Neuronal stem cell (in vitro differentiated cells): ENCODE results near the gene ZNF573.

Experiments
- DNase-seq: peaks from one replicate; pipeline ENCODE4 v3.0.0-alpha.2; 2013; ENCODE audit warnings: low spot score
- H2AFZ ChIP-seq: one replicate; pipeline ENCODE4 v1.6.1; 2013; ENCODE audit warnings: mild to moderate bottlenecking, low read length, inconsistent platforms
- H2AK5ac ChIP-seq: 2 replicates; pipeline ENCODE4 v1.6.1; 2013; ENCODE audit warnings: low read depth, mild to moderate bottlenecking, inconsistent platforms, low read length, moderate library complexity, mixed read lengths
- H2BK120ac ChIP-seq: 2 replicates; pipeline ENCODE4 v1.6.1; 2013; ENCODE audit warnings: low read depth, mild to moderate bottlenecking, inconsistent platforms, low read length, moderate library complexity, mixed read lengths
- H2BK12ac ChIP-seq: one replicate; pipeline ENCODE4 v1.6.1; 2013; ENCODE audit warnings: low read length, inconsistent platforms
- H2BK15ac ChIP-seq: 2 replicates; pipeline ENCODE4 v1.6.1; 2013; ENCODE audit warnings: mild to moderate bottlenecking, low read length, inconsistent platforms, mixed read lengths
- H2BK5ac ChIP-seq: one replicate; pipeline ENCODE4 v1.6.1; 2013; ENCODE audit warnings: inconsistent platforms, mild to moderate bottlenecking, low read length, moderate library complexity
- H3K14ac ChIP-seq: one replicate; pipeline ENCODE4 v1.6.1; 2013; ENCODE audit warnings: low read length, inconsistent platforms
- H3K18ac ChIP-seq: 2 replicates; pipeline ENCODE4 v1.6.1; 2013; ENCODE audit warnings: low read length, inconsistent platforms
- H3K23ac ChIP-seq: 2 replicates; pipeline ENCODE4 v1.6.1; 2013; ENCODE audit warnings: low read depth, mild to moderate bottlenecking, mixed read lengths, low read length, inconsistent platforms; ENCODE audit not compliant: poor library complexity
- H3K27ac ChIP-seq: replicated peaks from 3 replicates; pipeline ENCODE4 v1.5.1; 2013; ENCODE audit warnings: low read length, inconsistent platforms
- H3K27me3 ChIP-seq, 3 experiments: 2 replicates each; pipeline ENCODE4 v1.6.1; 2013; ENCODE audit warnings: low read length in 3 of 3, mild to moderate bottlenecking in 2 of 3, inconsistent platforms in 1 of 3, low read depth in 1 of 3, mixed read lengths in 1 of 3, moderate library complexity in 1 of 3; ENCODE audit not compliant: control insufficient read depth in 3 of 3, insufficient read depth in 3 of 3
- H3K36me3 ChIP-seq, 2 donors: replicated peaks in 1 of 2; 2 replicates each; pipeline ENCODE4 v1.6.1; 2013; ENCODE audit warnings: low read length in 2 of 2; ENCODE audit not compliant: control insufficient read depth in 2 of 2, insufficient read depth in 2 of 2
- H3K4ac ChIP-seq: 2 replicates; pipeline ENCODE4 v1.6.1; 2013; ENCODE audit warnings: inconsistent platforms, mild to moderate bottlenecking, low read length, moderate library complexity
- H3K4me1 ChIP-seq, 2 donors: 1 replicate in 1 of 2; 2 replicates in 1 of 2; pipeline ENCODE4 v1.6.1; 2013; ENCODE audit warnings: low read length in 2 of 2, low read depth in 1 of 2; ENCODE audit not compliant: control insufficient read depth in 2 of 2, insufficient read depth in 1 of 2
- H3K4me2 ChIP-seq: one replicate; pipeline ENCODE4 v1.6.1; 2013; ENCODE audit warnings: mild to moderate bottlenecking, low read length, inconsistent platforms; ENCODE audit not compliant: insufficient read depth, poor library complexity, severe bottlenecking
- H3K4me3 ChIP-seq, 2 donors: 2 replicates each; pipeline ENCODE4 v1.5.1; 2013; ENCODE audit warnings: low read length in 2 of 2, mild to moderate bottlenecking in 2 of 2, inconsistent platforms in 1 of 2, moderate library complexity in 1 of 2
- H3K79me1 ChIP-seq: one replicate; pipeline ENCODE4 v1.6.1; 2013; ENCODE audit warnings: low read depth, mild to moderate bottlenecking, inconsistent platforms, low read length, moderate library complexity
- H3K9ac ChIP-seq: one replicate; pipeline ENCODE4 v1.6.1; 2013; ENCODE audit warnings: mild to moderate bottlenecking, low read depth, low read length, inconsistent platforms; ENCODE audit not compliant: poor library complexity
- H3K9me3 ChIP-seq, 2 donors: replicated peaks in 1 of 2; 2 replicates each; pipeline versions ENCODE3 to v1.6.1; 2013; ENCODE audit warnings: low read length in 2 of 2, mild to moderate bottlenecking in 2 of 2, inconsistent platforms in 1 of 2, low read depth in 1 of 2, mixed read lengths in 1 of 2, moderate library complexity in 1 of 2; ENCODE audit not compliant: control insufficient read depth in 2 of 2, insufficient read depth in 1 of 2
- H4K8ac ChIP-seq: one replicate; pipeline ENCODE4 v1.6.1; 2013; ENCODE audit warnings: low read depth, mild to moderate bottlenecking, inconsistent platforms, low read length, moderate library complexity
- H4K91ac ChIP-seq: one replicate; pipeline ENCODE4 v1.6.1; 2013; ENCODE audit warnings: low read length, low read depth, mild to moderate bottlenecking, inconsistent platforms; ENCODE audit not compliant: poor library complexity
- WGBS, 2 donors: extraction: QIAGEN DNeasy Blood & Tissue Kit; methylation state at CpG; one replicate each; pipeline ENCODE4 v1.1.7; 2013; ENCODE audit warnings: missing lambda C conversion rate in 2 of 2, mixed read lengths in 1 of 2; ENCODE audit not compliant: insufficient read length in 2 of 2, insufficient replicate concordance in 1 of 2; ENCODE audit errors: extremely low coverage in 2 of 2; 5-methylcytosine and 5-hydroxymethylcytosine counted together

The ZNF573 gene

GRCh38 chr19:37695144-37695899 is 84.1 kb downstream of the ZNF573 start:
- H3K27ac ChIP-seq = no peak overlapping the region
- H2BK12ac ChIP-seq = no peak overlapping the region
- H3K4me3 ChIP-seq = no peak overlapping the region
- H3K36me3 ChIP-seq = peaks cover 19 to 43% of the 10 kb centered on the region in 2 donors
- no peak overlapping the region for H2BK5ac ChIP-seq
- H3K18ac ChIP-seq = no peak overlapping the region
- no peak overlapping the region for H2BK120ac ChIP-seq
- H2BK15ac ChIP-seq = no peak overlapping the region
- H3K14ac ChIP-seq = no peak overlapping the region
- no peak overlapping the region for H2AK5ac ChIP-seq
- peaks cover 0 to 3% of the 10 kb centered on the region in 2 donors for H3K4me1 ChIP-seq
- H3K9me3 ChIP-seq = peaks cover 10 to 57% of the 10 kb centered on the region in 2 donors
- no peak overlapping the region for H4K91ac ChIP-seq
- no peak overlapping the region for H4K8ac ChIP-seq
- no peaks in the 10 kb centered on the region for H3K27me3 ChIP-seq
- no peak overlapping the region for H2AFZ ChIP-seq
- WGBS, 2 donors = no CpG with 5 or more reads among the region's 3 CpGs
- H3K9ac ChIP-seq = no peak overlapping the region
- no peak overlapping the region for H3K4ac ChIP-seq
- no peak for DNase-seq
- no peaks in the 10 kb centered on the region for H3K79me1 ChIP-seq
- H3K23ac ChIP-seq = no peak overlapping the region
- no peak overlapping the region for H3K4me2 ChIP-seq

- Histone ChIP-seq H3K9ac (no peak overlapping the region), H2BK120ac (no peak overlapping the region), H3K23ac (no peak overlapping the region), H3K27ac (no peak overlapping the region), H2BK12ac (no peak overlapping the region), H3K4ac (no peak overlapping the region), H4K8ac (no peak overlapping the region), H3K4me2 (no peak overlapping the region), H2BK15ac (no peak overlapping the region), H2AFZ (no peak overlapping the region), H3K9me3 (peaks cover 5 to 35% of the 10 kb centered on the region in 2 donors), H3K18ac (no peak overlapping the region), H3K27me3 (no peaks in the 10 kb centered on the region), H4K91ac (no peak overlapping the region), H3K14ac (no peak overlapping the region), H3K4me3 (no peak overlapping the region), H3K4me1 (peaks cover 0 to 3% of the 10 kb centered on the region in 2 donors), H2AK5ac (no peak overlapping the region), H2BK5ac (no peak overlapping the region), H3K79me1 (no peaks in the 10 kb centered on the region), H3K36me3 (peaks cover 9 to 21% of the 10 kb centered on the region in 2 donors)
- no peak for DNase-seq
- no CpG with 5 or more reads among the region's 11 CpGs for WGBS, 2 donors
These were observed 86.3 kb downstream of the ZNF573 start for GRCh38 chr19:37692956-37693620.

GRCh38 chr19:37691881-37692504 is 87.4 kb downstream of the ZNF573 start:
- H2BK15ac ChIP-seq = no peak overlapping the region
- DNase-seq = peak; percentile 70
- H3K27me3 ChIP-seq = no peaks in the 10 kb centered on the region

More at GRCh38 chr19:37691881-37692504, 87.4 kb downstream of the ZNF573 start:
- Histone ChIP-seq H3K4ac (no peak overlapping the region), H3K27ac (peak overlapping the region; percentile 8), H2BK120ac (no peak overlapping the region), H3K18ac (peak overlapping the region; percentile 91), H3K9ac (peak overlapping the region; percentile 83), H2AFZ (peak overlapping the region; percentile 97), H3K79me1 (no peaks in the 10 kb centered on the region), H2BK5ac (no peak overlapping the region), H3K36me3 (peaks cover 7 to 10% of the 10 kb centered on the region in 2 donors), H3K4me1 (peaks cover 0 to 3% of the 10 kb centered on the region in 2 donors), H4K91ac (no peak overlapping the region), H3K4me2 (peak overlapping the region; percentile 68), H3K23ac (no peak overlapping the region), H3K4me3 (peak overlapping the region; percentile 66 to 89), H3K14ac (no peak overlapping the region), H2AK5ac (no peak overlapping the region), H3K9me3 (peaks cover 7 to 25% of the 10 kb centered on the region in 2 donors), H2BK12ac (no peak overlapping the region), H4K8ac (no peak overlapping the region)
- WGBS, 2 donors = no CpG with 5 or more reads among the region's 48 CpGs
